NCI-H2171 (cell line): Measurements from ENCODE around the gene UGT1A8.
A peak's percentile ranks its signal among the peaks of the same experiment; 100 is the strongest.
"Not testable (repeated sequence)": the region's sequence is repeated elsewhere in the genome, so short reads cannot be mapped to it uniquely, and the experiment has no call there.

Experiments used
- DNase-seq: peaks from one replicate; lab custom pipeline; 2025; lab: John Stamatoyannopoulos, UW

Gene UGT1A8

GRCh38 chr2:233643128-233643527, 25.7 kb downstream of the UGT1A8 start:
- DNase-seq = no peak

GRCh38 chr2:233646033-233646432, 28.6 kb downstream of the UGT1A8 start:
- DNase-seq = not testable (repeated sequence)

- no peak for DNase-seq
Measured at GRCh38 chr2:233650981-233651380, 33.5 kb downstream of the UGT1A8 start.

DNA sequence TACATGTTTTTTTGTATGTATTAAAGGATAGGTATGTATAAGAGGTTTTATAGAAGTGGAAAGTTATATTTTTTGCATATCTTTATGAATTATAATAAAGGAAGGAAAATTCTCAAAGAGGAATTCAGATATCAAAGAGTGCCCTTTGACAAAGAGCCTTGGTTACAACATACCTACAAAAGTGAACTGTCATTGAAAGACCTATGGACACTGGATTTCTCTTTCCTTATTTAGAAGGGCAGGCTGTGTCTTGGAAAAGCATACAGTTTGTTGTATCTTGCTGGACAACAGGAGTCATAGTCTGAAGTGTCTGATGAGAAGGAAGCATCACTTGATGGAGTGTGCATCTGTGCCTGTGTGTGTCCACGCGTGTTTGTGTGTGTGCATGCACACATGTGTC, 34.0 kb downstream of the UGT1A8 start:
- DNase-seq = no peak

DNA sequence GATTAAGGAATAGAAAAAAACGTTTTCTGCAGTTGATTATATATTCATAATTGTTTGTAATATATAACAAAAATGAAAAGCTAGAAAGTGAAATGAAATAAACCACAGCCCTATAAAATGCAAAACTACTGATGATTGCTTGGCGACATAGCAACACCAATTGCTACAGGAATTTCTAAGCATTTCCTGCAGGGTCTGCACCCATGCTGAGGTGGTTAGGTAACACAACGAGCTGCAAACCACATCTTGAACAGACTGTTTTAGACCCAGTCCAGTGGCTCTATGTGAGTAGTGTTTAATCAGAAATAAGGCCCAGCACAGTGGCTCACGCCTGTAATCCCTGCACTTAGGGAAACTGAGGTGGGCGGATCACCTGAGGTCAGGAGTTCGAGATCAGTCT, 37.1 kb downstream of the UGT1A8 start:
- DNase-seq = no peak

DNA sequence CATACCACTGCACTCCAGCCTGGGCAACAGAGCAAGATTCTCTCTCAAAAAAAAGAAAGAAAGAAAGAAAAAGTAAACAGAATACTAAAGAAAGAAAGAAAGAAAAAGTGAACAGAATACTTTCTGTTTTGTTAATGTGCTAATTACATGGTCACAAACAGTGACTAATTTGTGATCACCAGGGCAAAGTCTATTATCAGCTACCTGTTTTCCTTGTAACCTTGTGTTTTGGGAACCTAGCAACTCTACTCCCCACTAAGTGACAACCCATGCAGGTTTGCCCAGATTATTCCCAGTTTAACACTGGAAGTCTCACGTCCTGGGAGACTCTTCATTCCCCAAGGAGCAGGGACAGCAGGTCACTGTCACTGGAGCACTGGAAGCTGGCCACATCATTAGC, 37.6 kb downstream of the UGT1A8 start:
- no peak for DNase-seq

- DNase-seq = not testable (repeated sequence)
Measured at GRCh38 chr2:233655943-233656342, 38.5 kb downstream of the UGT1A8 start.

GRCh38 chr2:233656443-233656842, 39.0 kb downstream of the UGT1A8 start:
- no peak for DNase-seq

- DNase-seq = no peak
Measured at GRCh38 chr2:233658610-233659009, 41.2 kb downstream of the UGT1A8 start.

- DNase-seq = no peak
Measured at GRCh38 chr2:233663911-233664310, 46.5 kb downstream of the UGT1A8 start.

DNA sequence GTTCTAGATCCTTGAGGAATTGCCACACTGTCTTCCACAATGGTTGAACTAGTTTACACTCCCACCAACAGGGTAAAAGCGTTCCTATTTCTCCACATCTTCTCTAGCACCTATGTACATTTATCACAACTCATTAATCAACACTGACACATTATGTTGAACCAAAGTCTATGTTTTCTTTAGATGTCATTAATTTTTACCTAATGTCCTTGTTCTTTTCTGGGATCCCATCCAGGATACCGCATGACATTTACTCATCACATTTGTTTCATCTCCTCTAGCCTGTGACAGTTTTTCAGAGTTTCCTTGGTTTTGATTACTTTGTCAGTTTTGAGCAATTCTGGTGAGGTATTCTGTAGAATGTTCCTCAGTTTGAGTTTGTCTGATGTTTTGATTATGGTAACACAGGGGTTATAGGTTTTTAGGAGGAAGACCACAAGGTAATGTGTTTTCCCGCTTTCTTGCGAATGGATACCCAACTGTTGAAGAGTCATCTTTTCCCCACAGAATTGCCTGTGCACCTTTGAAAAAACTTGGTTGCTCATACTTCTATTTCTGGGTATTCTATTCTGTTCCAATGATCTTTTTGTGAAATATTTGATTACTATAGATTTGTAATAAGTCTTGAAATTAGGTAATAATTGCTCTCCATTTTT, 51.3 kb downstream of the UGT1A8 start:
- no peak for DNase-seq

GRCh38 chr2:233671290-233672161, 54.1 kb downstream of the UGT1A8 start, which contains the start of gene UGT1A9:
Gene UGT1A9 (plus strand): TSS chr2:233671898. CDS start chr2:233671935, 37 bp downstream.
- DNase-seq = no peak

GRCh38 chr2:233672886-233673285, 55.5 kb downstream of the UGT1A8 start:
- DNase-seq = no peak

DNA sequence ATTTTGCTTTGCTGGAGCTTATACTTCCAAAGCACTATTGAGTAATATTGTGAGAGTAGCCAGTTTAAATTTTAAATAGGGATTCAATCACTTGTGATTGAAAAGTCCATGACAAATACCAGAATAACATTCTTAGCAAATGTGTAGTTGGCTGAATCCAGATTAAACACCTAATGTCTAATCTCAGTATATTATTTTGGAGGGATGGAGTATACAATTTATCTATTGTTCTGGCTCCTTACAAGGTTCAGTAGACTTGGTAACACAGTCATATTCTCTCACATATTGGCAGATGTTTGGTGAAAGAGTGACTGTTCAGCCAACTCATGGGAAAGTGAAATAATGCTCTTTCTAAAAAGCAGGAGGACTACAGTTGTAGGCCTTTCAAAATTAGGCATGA, 56.5 kb downstream of the UGT1A8 start:
- DNase-seq = no peak

GRCh38 chr2:233674314-233674713, 56.9 kb downstream of the UGT1A8 start:
- DNase-seq = no peak

- peak; percentile 31 for DNase-seq
Measured at GRCh38 chr2:233674995-233675394, 57.6 kb downstream of the UGT1A8 start.

DNA sequence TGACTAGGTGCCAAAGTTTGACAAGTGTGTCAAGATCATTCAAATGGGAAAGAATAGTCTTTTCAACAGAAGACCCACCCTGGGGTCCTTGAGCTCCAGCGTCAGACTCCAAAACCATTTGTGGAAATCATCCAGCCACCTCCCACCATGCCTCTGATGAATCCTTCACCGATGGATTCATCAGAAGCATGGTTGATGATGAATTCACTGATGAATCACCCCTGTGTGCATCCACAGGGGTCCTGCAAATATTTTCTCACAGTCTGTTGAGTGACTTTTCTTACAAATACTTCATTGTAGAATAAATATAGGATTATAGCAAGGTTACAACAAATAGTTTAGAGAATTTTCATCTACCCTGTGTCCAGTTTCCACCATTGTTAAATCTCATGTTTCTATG, 58.6 kb downstream of the UGT1A8 start:
- DNase-seq = no peak

DNA sequence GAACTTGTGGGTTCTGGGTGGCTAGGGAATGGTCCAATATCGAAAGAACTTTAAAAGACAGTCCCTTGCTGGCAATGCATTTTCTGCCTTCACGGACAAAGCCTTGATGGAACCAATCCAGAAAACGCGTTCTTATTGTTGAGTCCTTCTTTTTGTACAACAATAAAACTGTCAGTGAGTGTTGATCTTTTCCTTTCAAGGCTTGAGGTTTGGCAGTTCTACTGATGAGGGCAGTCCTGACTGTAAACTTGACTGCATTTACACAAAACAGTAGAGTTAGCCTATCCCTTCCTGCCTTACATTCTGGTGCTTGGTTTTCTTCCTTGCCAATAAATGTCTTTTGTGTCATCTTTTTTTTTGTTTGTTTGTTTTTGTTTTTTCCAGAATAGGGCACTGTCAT, 61.8 kb downstream of the UGT1A8 start:
- no peak for DNase-seq

- DNase-seq = no peak
Measured at GRCh38 chr2:233680361-233681045, 63.1 kb downstream of the UGT1A8 start.

DNA sequence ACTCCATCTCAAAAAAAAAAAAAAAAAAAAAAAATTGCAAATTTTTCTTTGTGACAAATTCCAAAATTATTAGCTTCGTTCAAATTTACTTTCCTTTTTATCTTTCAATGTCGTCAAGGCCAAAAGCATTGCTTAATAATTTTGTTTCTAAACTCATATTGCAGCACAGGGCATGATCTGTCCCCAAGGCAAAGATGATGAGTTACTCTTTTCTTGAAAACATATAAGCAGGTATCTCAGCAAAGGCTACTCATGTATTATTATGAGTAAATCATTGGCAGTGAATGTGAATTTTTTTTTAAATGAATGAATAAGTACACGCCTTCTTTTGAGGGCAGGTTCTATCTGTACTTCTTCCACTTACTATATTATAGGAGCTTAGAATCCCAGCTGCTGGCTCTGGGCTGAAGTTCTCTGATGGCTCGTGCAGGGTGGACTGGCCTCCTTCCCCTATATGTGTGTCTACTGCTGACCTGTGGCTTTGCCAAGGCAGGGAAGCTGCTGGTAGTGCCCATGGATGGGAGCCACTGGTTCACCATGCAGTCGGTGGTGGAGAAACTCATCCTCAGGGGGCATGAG, 64.2 kb downstream of the UGT1A8 start, which contains the start of gene UGT1A7:
UGT1A7 (plus strand) TSS at position 381 of the 579 bp plus-strand sequence; CDS start at position 418, 37 bp downstream.
- no peak for DNase-seq

DNA sequence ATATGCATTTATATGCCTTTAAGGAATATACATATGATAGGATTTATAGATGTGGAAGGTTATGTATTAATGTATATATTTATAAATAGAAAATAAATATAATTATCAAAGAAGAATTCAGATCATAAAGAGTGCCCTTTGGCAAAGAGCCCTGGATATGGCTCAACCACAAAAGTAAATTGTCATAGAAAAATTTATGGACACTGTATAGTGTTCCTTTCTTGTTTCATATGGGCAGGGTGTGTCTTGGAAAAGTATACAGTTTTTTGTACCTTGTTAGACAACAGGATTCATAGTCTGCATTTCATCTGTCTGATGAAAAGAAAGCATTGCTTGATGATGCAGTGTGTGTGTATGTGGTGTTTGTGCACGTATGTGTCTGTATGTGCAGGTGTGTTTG, 67.2 kb downstream of the UGT1A8 start:
- DNase-seq = no peak

- no peak for DNase-seq
Measured at GRCh38 chr2:233686928-233687327, 69.5 kb downstream of the UGT1A8 start.
